Measurements from ENCODE around the gene PDE10A. TPM values are rescaled to one million over a fixed set of nuclear protein-coding genes. Genes with fewer than 3 reads are reported as not detected.
"Not testable (repeated sequence)": the region's sequence is repeated elsewhere in the genome, so short reads cannot be mapped to it uniquely, and the experiment has no call there.

PDE10A gene
- polyA plus RNA-seq, 1 donor = 6.3 TPM

- no peak for DNase-seq
These were observed 78.0 kb downstream of the PDE10A start for GRCh38 chr6:165585060-165585459.

DNA sequence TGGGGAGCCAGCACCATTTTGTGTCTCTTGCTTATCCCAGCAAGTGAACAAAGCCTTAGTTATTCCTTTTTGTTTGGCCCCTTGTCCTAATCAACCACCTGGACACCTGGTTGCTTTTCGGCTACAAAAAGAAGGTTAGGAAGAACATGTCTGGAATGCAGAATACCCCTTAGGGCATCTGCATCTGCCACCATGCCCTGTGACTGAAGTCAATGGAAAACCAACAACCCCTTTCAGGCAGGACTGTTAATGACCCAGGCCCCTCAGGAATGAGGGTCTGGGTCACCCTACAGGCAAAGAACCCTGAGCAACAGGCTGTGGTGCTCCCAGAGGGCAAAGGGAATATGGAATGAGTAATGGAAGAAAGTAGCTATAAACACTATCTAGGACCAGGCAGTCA, 78.5 kb downstream of the PDE10A start:
- DNase-seq = no peak

DNA sequence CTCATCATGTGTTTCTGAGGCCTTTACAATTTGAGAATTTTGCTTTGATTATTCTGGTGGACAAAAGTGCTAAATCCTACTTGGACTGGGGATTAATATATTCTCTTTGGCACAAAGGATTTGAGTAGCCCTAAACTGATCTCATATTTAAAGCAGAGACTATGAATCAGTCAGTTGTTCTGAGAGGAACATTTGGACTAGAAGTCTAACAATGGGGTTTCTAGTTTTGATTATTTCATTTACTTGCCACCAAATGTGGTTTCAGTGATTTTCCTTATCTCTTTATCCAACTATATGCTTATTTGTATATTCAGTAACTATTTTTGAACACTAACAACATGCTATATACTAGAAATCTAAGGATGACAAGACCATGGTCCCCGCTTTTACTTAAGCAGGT, 81.4 kb downstream of the PDE10A start:
- no peak for DNase-seq

DNA sequence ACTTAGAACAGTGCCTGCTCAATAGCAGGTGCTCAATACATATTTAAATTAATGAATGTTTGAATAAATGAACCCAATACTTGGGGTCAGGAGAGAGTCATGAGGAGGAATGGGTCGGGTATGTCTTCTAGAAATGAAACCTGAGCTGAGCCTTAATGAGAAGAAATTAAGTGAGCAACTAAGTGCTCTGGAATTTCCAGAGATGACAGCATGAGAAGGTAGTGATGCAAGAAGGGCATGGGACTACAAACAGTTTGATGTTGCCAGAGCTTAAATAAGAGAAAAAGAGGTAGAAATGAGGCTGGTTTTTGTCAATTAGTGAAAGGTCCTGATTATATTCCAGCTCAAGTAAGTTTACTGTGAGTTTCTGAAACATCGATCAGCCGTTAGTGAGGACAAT, 82.9 kb downstream of the PDE10A start:
- DNase-seq = no peak

DNA sequence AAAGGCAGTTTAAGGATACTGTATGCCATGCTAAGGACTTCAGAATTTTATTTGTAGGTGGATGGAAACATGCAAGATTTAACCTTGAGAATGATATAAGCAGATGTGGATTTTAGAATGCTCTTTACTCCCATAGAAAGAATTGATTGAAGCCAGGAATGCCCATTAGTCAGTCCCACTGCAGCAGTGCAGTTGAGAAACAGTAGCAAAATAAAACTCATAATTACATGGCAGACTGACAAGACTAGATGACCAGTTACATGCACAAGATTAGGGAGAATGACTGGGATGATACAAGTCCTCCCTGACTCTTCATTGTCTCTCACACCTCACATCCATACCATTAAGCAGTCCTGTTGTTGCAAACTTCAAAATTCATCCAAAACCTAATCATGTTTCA, 83.9 kb downstream of the PDE10A start:
- no peak for DNase-seq

DNA sequence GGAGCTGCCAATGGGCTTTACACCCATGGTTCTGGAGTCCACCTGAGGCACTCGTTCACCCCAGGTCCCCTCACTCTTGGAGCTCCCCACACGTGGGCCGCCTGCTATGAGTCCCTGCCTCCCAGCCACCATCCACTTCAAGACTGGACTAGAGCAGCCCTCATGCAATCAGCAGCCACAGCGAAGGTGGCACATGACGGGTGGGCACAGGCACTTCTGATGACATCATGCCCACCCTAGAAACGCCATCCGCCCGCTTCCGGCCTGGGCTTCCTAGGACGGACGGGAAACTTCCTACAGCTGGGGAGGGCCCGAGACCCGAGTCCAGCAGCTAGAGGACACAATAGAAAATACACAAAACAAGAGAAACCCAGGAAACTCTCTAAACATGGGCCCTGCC, 85.5 kb downstream of the PDE10A start:
- DNase-seq = no peak

DNA sequence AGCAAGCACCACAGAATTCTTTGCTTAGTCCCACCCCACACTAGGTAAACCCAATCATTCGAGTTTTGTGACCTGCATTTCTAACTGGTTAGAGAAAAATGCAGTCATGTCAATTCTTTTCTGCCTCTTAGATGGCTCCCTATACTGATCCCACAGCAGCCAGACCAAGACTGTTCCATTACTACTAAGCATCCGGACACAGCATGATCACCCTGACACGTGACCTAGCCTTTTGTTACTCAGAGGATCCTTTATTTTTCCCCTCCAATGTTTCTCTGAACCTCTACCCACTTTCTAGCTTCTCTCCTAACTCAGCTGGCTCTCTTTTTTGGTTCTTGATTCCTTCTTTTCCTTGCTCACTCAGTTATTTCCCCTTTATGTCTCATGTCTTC, 87.9 kb downstream of the PDE10A start:
- DNase-seq = no peak

GRCh38 chr6:165574220-165575157, 88.6 kb downstream of the PDE10A start:
- DNase-seq = no peak

DNA sequence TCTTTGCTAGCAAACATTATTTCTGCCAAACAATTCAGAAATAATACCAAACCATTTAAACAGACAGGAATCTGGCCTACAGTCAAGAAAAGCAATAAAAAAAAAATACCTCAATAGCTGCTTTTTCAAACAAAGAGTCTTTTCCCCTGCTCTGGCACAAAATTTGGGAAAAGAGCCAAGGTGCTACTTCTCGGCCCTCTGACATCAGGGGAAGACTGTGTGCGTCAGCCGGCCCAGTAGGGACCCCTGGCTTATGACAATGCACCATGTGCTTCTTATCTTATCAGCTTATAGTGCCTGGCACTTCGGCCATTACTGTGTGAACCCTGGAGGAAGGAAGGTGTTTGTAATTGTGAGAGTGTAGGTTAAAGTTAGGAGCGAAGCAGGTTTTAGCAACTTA, 89.4 kb downstream of the PDE10A start:
- peak; percentile 37 for DNase-seq

DNA sequence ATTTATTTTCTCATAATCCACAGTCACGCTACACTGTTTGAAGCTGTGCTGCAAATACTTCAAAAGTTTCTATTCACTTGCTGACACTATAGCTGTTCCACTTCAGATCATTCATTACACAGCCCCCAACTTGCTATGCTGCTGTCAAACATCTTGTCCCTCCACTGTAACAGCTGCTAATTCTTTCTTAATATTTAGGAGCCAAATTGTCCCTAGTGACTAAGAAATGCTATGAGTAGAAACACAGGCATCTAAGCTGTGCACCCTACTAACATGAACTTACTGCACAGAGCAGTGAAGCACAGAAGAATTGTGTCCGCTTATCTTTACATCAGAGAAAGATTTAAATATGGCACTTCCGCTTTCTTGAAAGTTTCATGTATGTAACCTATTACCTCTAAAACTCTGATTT, 91.3 kb downstream of the PDE10A start:
- no peak for DNase-seq

DNA sequence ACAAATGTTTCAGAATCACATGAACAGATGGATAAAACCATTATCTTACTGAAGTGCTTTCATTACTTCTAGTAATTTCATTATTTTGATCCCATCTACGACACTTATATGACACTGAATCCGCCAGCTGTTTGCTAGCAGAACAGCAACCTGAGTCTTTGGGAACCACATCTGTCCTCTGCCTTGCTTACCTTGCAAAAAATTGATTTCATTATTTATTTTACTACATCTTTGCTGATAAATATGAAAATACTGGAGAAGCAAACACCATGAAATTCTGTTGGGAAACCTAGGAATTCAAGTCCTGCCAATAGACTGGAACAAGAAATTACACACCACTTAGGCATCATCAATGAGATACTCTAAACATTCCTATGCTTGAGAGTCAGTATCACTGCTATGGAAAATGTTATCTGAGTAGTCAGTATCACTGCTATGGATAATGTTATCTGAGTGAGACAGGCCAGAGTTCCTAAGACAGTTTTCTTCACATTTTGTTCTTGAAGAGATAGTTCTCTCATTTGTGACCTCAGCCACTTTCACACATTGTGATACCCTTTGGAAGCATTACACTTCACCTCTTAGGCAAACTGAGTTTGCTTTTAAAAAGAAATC, 91.9 kb downstream of the PDE10A start:
- no peak for DNase-seq

DNA sequence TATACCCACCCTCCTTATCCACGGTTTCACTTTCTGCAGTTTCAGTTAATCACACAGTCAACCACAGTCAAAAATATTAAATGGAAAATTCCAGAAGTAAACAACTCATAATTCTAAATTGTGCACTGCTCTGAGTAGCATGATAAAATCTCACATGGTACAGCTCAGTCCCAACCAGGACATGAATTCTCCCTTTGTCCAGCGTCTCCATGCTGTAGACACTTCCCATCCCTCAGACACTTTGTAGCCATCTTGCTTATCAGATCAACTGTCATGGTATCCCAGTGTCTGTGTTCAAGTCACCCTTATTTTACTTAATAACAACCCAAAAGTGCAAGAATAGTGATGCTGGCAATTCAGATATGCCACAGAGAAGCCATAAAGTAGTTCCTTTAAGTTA, 94.7 kb downstream of the PDE10A start:
- no peak for DNase-seq

DNA sequence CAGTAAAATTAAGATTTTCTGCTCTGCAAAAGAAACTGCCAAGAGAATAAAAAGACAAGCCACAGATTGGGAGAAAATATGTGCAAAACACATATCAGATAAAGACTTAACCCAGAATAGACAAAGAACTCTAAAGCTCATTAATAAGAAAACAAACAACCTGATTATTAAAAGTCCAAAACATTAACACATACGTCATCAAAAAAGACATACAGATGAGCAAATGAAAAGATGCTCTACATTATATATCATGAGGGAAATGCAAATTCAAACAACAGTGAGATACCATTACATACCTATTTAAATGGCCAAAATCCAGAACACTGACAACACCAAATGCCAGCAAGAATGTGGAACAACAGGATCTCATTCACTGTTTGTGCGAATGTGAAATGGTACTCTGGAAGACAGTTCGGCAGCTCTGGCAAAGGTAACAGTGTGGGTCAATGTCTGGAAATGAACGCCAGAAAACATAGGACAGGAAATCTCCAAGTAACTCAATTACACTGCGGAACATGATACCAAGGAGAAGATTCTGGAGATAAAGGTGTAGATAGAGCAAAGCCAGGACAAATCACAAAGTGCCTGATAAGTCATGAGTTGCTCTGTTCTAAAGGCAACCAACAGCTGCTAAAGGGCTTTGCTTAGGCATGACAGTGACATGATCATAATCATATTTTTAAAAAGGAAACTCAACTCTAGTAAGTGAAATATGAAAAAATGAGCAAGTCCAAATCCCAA, 96.8 kb downstream of the PDE10A start:
- DNase-seq = no peak

- DNase-seq = no peak
These were observed 100.5 kb downstream of the PDE10A start for GRCh38 chr6:165562421-165563090.

- DNase-seq = no peak
These were observed 103.4 kb downstream of the PDE10A start for GRCh38 chr6:165559632-165560031.

DNA sequence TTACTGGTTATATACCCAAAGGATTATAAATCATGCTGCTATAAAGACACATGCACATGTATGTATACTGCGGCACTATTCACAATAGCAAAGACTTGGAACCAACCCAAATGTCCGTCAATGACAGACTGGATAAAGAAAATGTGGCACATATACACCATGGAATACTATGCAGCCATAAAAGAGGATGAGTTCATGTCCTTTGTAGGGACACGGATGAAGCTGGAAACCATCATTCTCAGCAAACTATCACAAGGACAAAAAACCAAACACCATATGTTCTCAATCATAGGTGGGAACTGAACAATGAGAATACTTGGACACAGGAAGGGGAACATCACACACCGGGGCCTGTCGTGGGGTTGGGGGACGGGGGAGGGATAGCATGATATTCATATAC, 104.9 kb downstream of the PDE10A start:
- DNase-seq = not testable (repeated sequence)

DNA sequence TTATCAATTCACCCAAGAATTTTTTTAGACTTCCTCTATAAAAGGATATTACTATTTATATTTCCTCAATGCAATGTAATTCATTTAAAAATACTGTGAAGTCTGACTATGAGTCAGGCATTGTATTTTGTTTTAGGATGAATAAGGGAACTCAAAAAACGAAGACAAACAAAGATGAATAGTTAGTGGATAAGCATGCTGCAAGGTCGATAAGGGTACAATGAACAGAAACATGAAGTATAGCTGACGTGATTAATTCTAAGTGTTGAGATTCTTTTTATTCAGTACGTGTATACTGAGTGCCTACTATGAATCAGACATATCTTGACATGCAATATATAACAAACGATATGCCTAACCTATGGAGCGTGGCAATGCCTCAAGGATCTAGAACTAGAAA, 105.4 kb downstream of the PDE10A start:
- no peak for DNase-seq

- no peak for DNase-seq
These were observed 106.8 kb downstream of the PDE10A start for GRCh38 chr6:165556116-165556843.

DNA sequence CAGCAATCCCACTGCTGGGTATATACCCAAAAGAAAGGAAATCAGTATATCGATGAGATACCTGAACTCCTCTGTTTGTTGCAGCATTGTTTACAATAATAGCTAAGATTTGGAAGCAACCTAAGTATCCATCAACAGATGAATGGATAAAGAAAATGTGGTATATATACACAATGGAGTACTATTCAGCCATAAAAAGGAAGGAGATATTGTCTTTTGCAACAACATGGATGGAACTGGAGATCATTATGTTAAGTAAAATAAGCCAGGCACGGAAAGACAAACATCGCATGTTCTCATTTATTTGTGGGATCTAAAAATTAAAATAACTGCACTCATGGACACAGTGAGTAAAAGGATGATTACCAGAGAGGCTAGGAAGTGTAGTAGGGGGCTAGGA, 108.4 kb downstream of the PDE10A start:
- not testable (repeated sequence) for DNase-seq

DNA sequence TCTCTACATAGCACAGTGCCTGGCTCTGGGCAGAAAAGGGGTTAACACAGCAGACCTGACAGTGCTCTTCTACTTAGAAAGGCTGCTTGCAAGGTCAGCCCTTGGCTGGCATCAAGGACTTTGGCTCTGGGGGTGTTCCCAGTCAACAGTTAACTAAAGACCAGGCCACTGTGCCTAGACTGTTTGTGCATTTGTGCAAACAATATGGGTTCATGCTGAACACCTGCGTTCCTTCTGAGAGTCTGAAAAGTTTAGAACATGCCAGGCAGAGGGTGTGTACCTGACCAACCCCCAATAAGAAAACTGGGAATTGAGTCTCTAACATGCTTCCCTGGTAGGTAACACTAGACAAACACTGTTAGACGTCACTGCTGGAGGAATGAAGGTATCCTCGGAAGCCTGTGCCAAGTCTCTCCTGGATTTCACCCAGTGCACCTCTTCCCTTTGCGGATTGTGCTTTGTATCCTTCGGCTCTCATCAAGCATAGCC, 110.7 kb downstream of the PDE10A start:
- no peak for DNase-seq

DNA sequence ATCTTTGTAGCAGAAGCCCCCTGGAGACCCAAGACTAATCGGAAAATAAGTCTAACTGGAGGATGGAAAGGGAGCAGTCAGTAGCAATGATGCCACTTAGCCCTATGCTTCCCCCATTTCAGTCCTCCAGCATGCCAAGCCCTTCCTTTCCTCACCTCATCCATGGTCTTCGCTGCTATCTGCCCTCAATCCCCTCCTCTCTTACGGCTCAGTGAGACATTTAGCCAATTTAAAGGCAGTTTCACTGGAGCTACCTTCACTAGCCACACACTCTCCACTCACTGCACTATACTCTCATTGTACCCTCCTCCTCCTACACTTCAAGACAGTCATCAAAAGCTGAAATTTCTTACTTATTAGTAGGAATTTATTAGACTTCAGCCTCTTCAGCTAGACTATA, 111.2 kb downstream of the PDE10A start:
- DNase-seq = no peak

GRCh38 chr6:165548450-165548849, 114.6 kb downstream of the PDE10A start:
- DNase-seq = no peak

Measured in hindlimb muscle (tissue), 1 donor.